Transverse colon (tissue), 4 donors: ENCODE measurements around the gene ATRIP.

Source experiments
- CTCF ChIP-seq, 5 experiments: fragments of 200-600 bp in 3 of 5; fragments of 450-650 bp in 2 of 5; sonication (generic) in 3 of 5; IDR thresholded peaks; 1 replicate in 2 of 5; 2 replicates in 3 of 5; pipeline ENCODE4 v1.5.1; 2016 to 2017; ENCODE audit warnings: antibody characterized with exemption in 5 of 5, inconsistent platforms in 3 of 5, mild to moderate bottlenecking in 2 of 5, moderate library complexity in 1 of 5
- POLR2A ChIP-seq: fragments of 450-650 bp; IDR thresholded peaks from one replicate; pipeline ENCODE4 v1.6.1; 2016; ENCODE audit warnings: antibody characterized with exemption, mild to moderate bottlenecking, moderate library complexity
- POLR2AphosphoS5 ChIP-seq, 3 donors: sonication (generic); formaldehyde crosslinking; IDR thresholded peaks; one replicate each; pipeline ENCODE4 v1.6.1; 2016; ENCODE audit warnings: antibody characterized with exemption in 3 of 3

GRCh38 chr3:48405971-48406370 is 40.6 kb upstream of the ATRIP start:
- TF ChIP-seq CTCF (IDR thresholded peaks at IDR 0.05) = no peak
- no peak for TF ChIP-seq POLR2AphosphoS5 (IDR thresholded peaks at IDR 0.05)
- TF ChIP-seq POLR2A = no peak
